Body of pancreas (tissue), 4 donors: Measurements from ENCODE around the gene FAM131A. TPM values are rescaled to one million over a fixed set of nuclear protein-coding genes. Genes with fewer than 3 reads are reported as not detected.

Source experiments
- ATAC-seq: fragments of 150-250 bp; one replicate; pipeline ENCODE4 v1.9.1; 2016
- DNase-seq, 4 donors: peaks; one replicate each; pipeline ENCODE4 v3.0.0-alpha.2; 2019
- H3K27ac ChIP-seq, 4 donors: fragments of 200-600 bp; sonication (generic); 1 replicate in 3 of 4; 2 replicates in 1 of 4; pipeline versions ENCODE4 v1.5.1 to v1.6.1; 2016 to 2019; ENCODE audit warnings: mild to moderate bottlenecking in 1 of 4, mixed read lengths in 1 of 4, moderate library complexity in 1 of 4
- H3K27me3 ChIP-seq, 2 donors: fragments of 200-600 bp; sonication (generic); one replicate each; pipeline ENCODE4 v1.6.0; 2016; ENCODE audit warnings: mild to moderate bottlenecking in 1 of 2
- H3K36me3 ChIP-seq, 2 donors: fragments of 200-600 bp; sonication (generic); replicated peaks in 1 of 2; 2 replicates each; pipeline ENCODE4 v1.5.1; 2016; ENCODE audit warnings: low read depth in 2 of 2; ENCODE audit not compliant: insufficient read depth in 1 of 2
- H3K4me1 ChIP-seq: fragments of 200-600 bp; sonication (generic); one replicate; pipeline ENCODE4 v1.6.0; 2016
- H3K4me3 ChIP-seq, 2 donors: fragments of 200-600 bp; sonication (generic); 1 replicate in 1 of 2; 2 replicates in 1 of 2; pipeline ENCODE4 v1.5.1; 2016 to 2019
- H3K9me3 ChIP-seq, 3 donors: fragments of 200-600 bp; sonication (generic); 1 replicate in 2 of 3; 2 replicates in 1 of 3; pipeline ENCODE4 v1.5.1; 2016
- POLR2A ChIP-seq, 3 donors: fragments of 450-650 bp; IDR thresholded peaks; one replicate each; pipeline ENCODE4 v1.6.1; 2016; ENCODE audit warnings: antibody characterized with exemption in 3 of 3, mild to moderate bottlenecking in 2 of 3
- WGBS, 2 donors: methylation state at CpG; one replicate each; pipeline ENCODE4 v1.1.5; 2017; 5-methylcytosine and 5-hydroxymethylcytosine counted together
- intact Hi-C: fragments of 100-400 bp; cut with DNase I; formaldehyde crosslinking; loops from one replicate; pipeline ENCODE4 v1.15.1; 2023
- total RNA-seq, 2 donors: library from RNA; depleted of rRNA; stranded (reverse); fragments of >200 nt; gene quantifications; one replicate each; pipeline ENCODE4 v1.1.0, GENCODE V29; 2016
- TF ChIP-seq, protein P1 (sequence below), 7 experiments: fragments of 450-650 bp in 4 of 7; fragments of 200-600 bp in 3 of 7; sonication (generic) in 3 of 7; IDR thresholded peaks; one replicate each; pipeline ENCODE4 v1.5.1; 2016 to 2019; ENCODE audit warnings: antibody characterized with exemption in 7 of 7

FAM131A gene
- total RNA-seq, 2 donors from 2014 or later = 11.5 to 13.5 TPM

DNA sequence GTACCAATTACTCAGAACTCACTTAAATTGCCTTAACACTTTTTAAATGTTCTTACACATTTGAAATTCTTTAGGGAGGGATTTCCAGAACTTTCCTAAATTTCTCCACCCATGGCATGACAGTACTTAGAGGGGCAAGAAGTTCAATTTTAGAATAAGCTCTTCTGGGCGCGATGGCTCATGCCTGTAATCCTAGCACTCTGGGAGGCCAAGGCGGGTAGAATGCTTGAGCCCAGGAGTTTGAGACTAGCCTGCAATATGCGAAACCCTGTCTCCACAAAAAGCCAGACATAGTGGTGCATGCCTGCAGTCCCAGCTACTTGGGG is 10.6 kb downstream of the FAM131A start:
- Histone ChIP-seq H3K27me3 (no peaks in the 10 kb centered on the region), H3K9me3 (no peaks in the 10 kb centered on the region), H3K27ac (no peak overlapping the region), H3K4me3 (no peak overlapping the region), H3K4me1 (peaks cover 38% of the 10 kb centered on the region), H3K36me3 (no peaks in the 10 kb centered on the region)
- TF ChIP-seq, protein P1, sequence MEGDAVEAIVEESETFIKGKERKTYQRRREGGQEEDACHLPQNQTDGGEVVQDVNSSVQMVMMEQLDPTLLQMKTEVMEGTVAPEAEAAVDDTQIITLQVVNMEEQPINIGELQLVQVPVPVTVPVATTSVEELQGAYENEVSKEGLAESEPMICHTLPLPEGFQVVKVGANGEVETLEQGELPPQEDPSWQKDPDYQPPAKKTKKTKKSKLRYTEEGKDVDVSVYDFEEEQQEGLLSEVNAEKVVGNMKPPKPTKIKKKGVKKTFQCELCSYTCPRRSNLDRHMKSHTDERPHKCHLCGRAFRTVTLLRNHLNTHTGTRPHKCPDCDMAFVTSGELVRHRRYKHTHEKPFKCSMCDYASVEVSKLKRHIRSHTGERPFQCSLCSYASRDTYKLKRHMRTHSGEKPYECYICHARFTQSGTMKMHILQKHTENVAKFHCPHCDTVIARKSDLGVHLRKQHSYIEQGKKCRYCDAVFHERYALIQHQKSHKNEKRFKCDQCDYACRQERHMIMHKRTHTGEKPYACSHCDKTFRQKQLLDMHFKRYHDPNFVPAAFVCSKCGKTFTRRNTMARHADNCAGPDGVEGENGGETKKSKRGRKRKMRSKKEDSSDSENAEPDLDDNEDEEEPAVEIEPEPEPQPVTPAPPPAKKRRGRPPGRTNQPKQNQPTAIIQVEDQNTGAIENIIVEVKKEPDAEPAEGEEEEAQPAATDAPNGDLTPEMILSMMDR (IDR thresholded peaks at IDR 0.05) = no peak
- TF ChIP-seq POLR2A (IDR thresholded peaks at IDR 0.05) = no peak
- intact Hi-C loops = no loop called here
- DNase-seq = no peak
- WGBS, 2 donors = 85 to 93% methylated on average over 4 of the region's 4 CpGs
- no peak for ATAC-seq

DNA sequence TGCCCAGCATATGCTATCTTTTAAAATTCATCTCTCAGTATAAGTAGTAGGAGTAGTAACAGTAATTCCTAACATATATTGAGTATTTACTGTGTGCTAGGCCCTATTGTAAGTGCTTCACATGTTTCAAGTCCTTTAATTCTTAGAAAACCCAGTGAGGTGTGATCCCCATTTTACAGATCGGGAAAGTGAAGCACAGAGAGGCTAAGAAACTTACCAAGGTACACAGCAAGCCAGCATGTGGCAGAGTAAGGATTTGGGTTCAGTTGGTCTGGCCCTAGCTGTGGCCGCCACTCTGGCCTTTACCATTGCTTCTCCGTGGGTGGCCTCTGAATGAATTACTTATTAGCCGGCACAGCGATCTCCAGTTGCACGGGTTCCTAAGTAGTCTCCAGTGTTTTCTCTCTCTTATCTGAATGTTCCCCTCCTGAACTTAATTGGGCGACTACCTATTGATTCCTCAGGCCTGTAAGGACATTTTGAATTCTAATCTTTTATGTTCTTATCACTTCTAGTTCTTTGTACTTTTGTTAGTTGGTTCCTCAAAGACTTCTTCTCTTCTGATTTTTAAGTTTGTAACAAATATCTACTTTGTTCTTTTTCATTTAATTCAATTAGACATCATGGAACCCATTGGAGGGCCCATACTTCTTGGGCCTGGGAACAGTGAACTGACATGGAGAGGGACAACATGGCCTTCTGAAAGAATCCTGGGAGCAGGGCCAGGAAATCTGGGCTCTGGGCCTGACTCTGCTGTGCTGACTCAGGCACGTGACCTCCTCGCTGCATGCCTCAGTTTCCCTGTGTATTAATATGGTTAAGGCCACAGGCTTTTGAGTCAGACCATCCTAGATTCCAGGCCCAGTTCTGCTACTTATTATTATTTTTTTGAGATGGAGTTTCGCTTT is 12.4 kb downstream of the FAM131A start:
- no peak overlapping the region for H3K4me3 ChIP-seq
- ATAC-seq = peak; percentile 28
- TF ChIP-seq, protein P1 (IDR thresholded peaks at IDR 0.05) = no peak
- no peak for TF ChIP-seq POLR2A (IDR thresholded peaks at IDR 0.05)
- peak overlapping the region in 3 of 4 donors; percentile 37 to 60 (median 45) for H3K27ac ChIP-seq
- DNase-seq = peak in 1 of 4 donors; percentile 41
- WGBS, 2 donors = 59 to 63% methylated on average over 10 of the region's 10 CpGs
- peaks cover 47% of the 10 kb centered on the region for H3K4me1 ChIP-seq
- H3K27me3 ChIP-seq = no peaks in the 10 kb centered on the region
- intact Hi-C loops = no loop called here
- H3K36me3 ChIP-seq = no peaks in the 10 kb centered on the region
- H3K9me3 ChIP-seq = no peaks in the 10 kb centered on the region

DNA sequence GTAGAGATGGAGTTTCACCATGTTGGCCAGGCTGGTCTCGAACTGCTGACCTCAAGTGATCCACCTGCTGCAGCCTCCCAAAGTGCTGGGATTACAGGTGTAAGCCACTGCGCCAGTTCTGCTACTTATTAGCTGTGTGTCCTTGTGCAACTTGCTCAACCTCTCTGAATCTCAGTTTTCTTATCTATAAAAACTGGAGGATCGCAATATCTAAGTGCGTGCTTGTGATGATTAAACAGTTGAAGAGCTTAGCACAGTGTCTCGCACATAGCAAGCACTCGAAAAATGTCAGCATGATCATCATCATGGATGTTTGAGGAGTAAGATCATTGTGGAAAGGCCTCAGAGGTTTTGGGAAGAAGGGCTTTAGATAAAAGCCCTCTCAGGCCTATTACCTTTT is 13.2 kb downstream of the FAM131A start:
- H3K27ac ChIP-seq = peak overlapping the region in 3 of 4 donors; percentile 45 to 78 (median 60)
- intact Hi-C loops = no loop called here
- no peak overlapping the region for H3K4me3 ChIP-seq
- H3K36me3 ChIP-seq = no peaks in the 10 kb centered on the region
- peaks cover 42% of the 10 kb centered on the region for H3K4me1 ChIP-seq
- no peaks in the 10 kb centered on the region for H3K9me3 ChIP-seq
- H3K27me3 ChIP-seq = no peaks in the 10 kb centered on the region
- no peak for TF ChIP-seq POLR2A (IDR thresholded peaks at IDR 0.05)
- TF ChIP-seq, protein P1 (IDR thresholded peaks at IDR 0.05) = no peak
- WGBS, 2 donors = 91 to 93% methylated on average over 6 of the region's 6 CpGs
- ATAC-seq (no peak), DNase-seq (no peak)

DNA sequence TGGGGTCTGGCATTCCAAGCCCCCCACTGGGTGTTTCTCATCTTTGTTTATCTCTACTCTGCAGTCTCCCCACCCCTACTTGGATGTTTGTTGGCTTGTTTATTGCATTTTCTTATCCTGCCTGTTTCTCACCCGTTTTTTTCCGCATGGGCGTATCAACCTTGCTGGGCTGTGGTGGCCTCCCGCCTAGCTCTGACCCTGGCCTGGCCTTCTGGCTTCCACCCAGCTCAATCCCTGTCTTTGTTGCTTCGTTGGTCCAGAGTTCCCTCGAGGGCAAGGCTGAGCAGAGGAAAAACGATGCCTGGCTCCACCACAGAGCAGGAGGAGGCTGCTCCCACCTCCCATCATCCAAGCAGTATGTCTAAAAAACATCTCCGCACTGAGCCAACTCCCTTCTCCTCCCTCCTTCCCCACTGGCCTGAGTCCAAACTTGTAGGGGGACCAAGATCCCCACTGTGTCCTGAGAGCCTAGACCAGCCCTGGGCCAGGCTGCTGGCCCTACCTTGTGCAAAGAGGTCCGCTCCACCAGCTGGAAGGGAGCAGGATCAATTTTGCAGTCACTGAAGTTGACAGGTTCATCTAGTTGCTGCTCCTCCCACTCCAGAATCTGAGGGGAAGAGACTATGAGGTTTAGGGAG is 14.2 kb downstream of the FAM131A start:
- Histone ChIP-seq H3K27ac (peak overlapping the region in 3 of 4 donors; percentile 57 to 78 (median 78)), H3K4me3 (no peak overlapping the region), H3K27me3 (no peaks in the 10 kb centered on the region), H3K36me3 (no peaks in the 10 kb centered on the region), H3K9me3 (no peaks in the 10 kb centered on the region), H3K4me1 (peaks cover 39% of the 10 kb centered on the region)
- no peak for DNase-seq
- ATAC-seq = no peak
- TF ChIP-seq, protein P1 (IDR thresholded peaks at IDR 0.05) = no peak
- TF ChIP-seq POLR2A (IDR thresholded peaks at IDR 0.05) = no peak
- WGBS, 2 donors = 44% methylated on average over 9 of the region's 9 CpGs
- intact Hi-C loops = no loop called here
